HEK293T (cell line): ENCODE results near the gene KCNQ2.

Experiments used
- BHLHE40 ChIP-seq: fragments of 450-650 bp; IDR thresholded peaks from 2 replicates; pipeline ENCODE4 v1.6.1; 2016; ENCODE audit warnings: mild to moderate bottlenecking, moderate library complexity, borderline replicate concordance
- CTBP1 ChIP-seq: fragments of 450-650 bp; IDR thresholded peaks from 2 replicates; pipeline ENCODE4 v1.6.1; 2016; ENCODE audit warnings: borderline replicate concordance
- FOXM1 ChIP-seq: fragments of 450-650 bp; IDR thresholded peaks from 2 replicates; pipeline ENCODE4 v1.6.1; 2017; ENCODE audit warnings: mild to moderate bottlenecking, borderline replicate concordance
- HDGF ChIP-seq: fragments of 450-650 bp; IDR thresholded peaks from 2 replicates; pipeline ENCODE4 v1.6.1; 2017; ENCODE audit warnings: antibody characterized with exemption, borderline replicate concordance
- NFRKB ChIP-seq: fragments of 450-650 bp; IDR thresholded peaks from 2 replicates; pipeline ENCODE4 v1.6.1; 2016; ENCODE audit warnings: mild to moderate bottlenecking, moderate library complexity
- SP1 ChIP-seq: fragments of 450-650 bp; IDR thresholded peaks from 2 replicates; pipeline ENCODE4 v1.6.1; 2017
- SUZ12 ChIP-seq: fragments of 450-650 bp; IDR thresholded peaks from 2 replicates; pipeline ENCODE4 v1.6.1; 2016; ENCODE audit warnings: mild to moderate bottlenecking
- TARDBP ChIP-seq: fragments of 450-650 bp; IDR thresholded peaks from 2 replicates; pipeline ENCODE4 v1.6.1; 2016
- ZNF384 ChIP-seq: fragments of 450-650 bp; IDR thresholded peaks from 2 replicates; pipeline ENCODE4 v1.6.1; 2016

- TF ChIP-seq NFRKB: no peak
- no peak for TF ChIP-seq CTBP1
- no peak for TF ChIP-seq FOXM1
- TF ChIP-seq HDGF: no peak
- TF ChIP-seq TARDBP: no peak
- TF ChIP-seq SUZ12: no peak
- no peak for TF ChIP-seq SP1
- TF ChIP-seq ZNF384: no peak
- TF ChIP-seq BHLHE40: no peak
These were observed 71.8 kb downstream of the KCNQ2 start for GRCh38 chr20:63400486-63401210.
